ENCODE results near the gene RNF151. TPM values are rescaled to one million over a fixed set of nuclear protein-coding genes. Genes with fewer than 3 reads are reported as not detected.
"Not testable (repeated sequence)": the region's sequence is repeated elsewhere in the genome, so short reads cannot be mapped to it uniquely, and the experiment has no call there.

RNF151 gene
- total RNA-seq, 3 donors from 2014 or later = 0.40 to 0.42 TPM; not detected in 1

DNA sequence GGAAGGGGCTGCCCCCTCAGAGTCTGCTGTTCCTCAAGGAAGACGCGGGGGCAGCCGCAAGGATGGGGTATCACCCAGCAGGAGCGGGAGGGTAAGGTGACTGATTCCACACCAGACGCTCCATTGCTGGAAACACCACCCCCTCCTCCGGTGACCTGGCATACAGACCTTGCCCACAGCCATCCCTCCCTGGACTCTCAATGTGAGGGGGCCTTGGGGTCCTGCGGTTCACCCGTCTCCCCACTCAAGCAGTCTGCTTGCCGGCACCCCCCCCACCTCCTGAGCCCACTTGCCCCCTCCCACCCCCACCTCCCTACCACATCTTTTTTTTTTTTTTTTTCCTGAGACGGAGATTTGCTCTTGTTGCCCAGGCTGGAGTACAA is 36.3 kb upstream of the RNF151 start:
- DNase-seq (no peak), ATAC-seq (no peak)
- Mint-ChIP-seq H3K36me3 (ENCODE audit: insufficient read depth) (no peaks in the 10 kb centered on the region), H3K27me3 (ENCODE audit: low read depth) (no peaks in the 10 kb centered on the region), H3K9me3 (no peaks in the 10 kb centered on the region), H3K4me1 (ENCODE audit: low read depth) (peaks cover 2% of the 10 kb centered on the region), H3K4me3 (peak overlapping the region; percentile 35)

DNA sequence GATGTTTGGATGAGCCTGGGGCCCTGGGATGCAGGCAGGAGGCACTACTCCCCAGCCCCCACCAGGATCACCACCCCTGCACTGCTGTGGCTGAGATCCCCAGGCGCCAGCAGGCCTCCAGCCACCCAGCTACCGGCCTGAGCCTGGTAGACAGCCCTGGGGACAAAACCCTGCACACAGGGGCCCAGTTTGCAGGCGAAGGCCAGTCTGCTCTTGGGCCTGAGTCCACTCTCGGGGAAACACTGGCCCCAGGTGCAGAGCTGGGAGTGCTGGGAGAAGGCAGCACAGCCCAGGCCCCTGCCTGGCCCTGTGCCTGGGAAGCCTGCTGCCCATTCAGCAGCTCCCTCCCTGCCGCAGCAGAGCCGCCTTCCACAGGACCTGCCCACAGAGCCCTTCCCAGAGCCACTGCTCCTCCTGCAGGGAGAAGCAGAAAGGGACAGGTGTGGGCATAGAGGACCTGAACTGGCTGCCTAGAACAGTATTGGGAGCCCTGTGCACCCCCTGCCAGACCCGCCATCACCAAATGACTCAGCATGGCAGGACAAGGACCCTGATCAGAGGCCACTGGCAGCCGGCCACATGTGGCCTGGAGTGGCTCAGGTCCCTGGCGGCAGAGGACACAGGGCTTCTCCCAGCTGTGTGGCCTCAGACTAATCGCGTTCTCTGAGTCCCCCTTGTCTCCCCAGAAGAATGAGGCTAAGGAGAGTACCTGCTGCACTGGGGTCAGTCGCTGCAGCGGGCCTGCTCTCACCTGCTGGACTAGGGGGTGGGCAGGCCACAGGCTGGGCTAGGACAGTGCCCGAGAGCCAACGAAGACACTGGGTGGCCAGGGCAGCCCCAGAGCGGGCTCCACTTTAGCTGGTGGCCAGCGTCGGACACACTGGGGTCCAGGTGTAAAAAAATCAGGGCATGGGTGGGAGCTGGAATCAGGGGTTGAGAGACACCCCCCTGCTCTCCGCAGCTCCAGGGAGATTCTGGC is 34.3 kb upstream of the RNF151 start:
- DNase-seq (no peak), ATAC-seq (no peak)
- H3K9me3 Mint-ChIP-seq = no peaks in the 10 kb centered on the region
- H3K4me3 Mint-ChIP-seq = no peak overlapping the region
- no peaks in the 10 kb centered on the region for H3K36me3 Mint-ChIP-seq (ENCODE audit: insufficient read depth)
- H3K27me3 Mint-ChIP-seq (ENCODE audit: low read depth) = no peaks in the 10 kb centered on the region
- H3K4me1 Mint-ChIP-seq (ENCODE audit: low read depth) = peaks cover 2% of the 10 kb centered on the region

DNA sequence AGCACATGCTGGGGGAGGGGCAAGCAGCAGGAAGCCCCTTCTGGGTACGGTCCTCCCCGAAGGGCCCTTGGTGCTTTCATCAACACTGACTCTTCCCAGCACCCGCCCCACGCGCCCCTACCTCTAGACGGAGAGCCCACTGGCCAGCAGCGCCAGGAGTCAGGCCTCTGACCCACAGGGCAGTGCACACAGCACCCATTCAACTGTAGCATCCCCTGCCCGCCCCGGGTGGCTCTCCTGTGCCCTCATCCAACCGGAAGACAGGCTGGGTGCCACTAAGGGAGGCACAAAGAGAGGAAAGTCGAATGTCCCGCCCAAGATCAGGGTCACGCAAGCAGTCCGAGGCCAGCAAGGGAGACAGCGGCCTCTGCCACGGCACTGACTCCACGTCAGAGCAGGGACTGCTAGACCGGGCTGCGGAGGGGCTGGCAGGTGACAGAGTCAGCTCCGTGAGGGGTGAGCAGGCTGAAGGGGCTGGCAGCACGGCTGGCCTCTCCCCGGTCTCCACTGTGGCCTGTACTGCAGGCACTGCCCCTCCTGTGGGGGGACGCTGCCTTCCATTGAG is 33.5 kb upstream of the RNF151 start:
- Mint-ChIP-seq H3K27me3 (ENCODE audit: low read depth) (no peaks in the 10 kb centered on the region), H3K9me3 (no peaks in the 10 kb centered on the region), H3K4me3 (no peak overlapping the region), H3K36me3 (ENCODE audit: insufficient read depth) (peaks cover 1% of the 10 kb centered on the region), H3K4me1 (ENCODE audit: low read depth) (peaks cover 2% of the 10 kb centered on the region)
- no peak for DNase-seq
- ATAC-seq = no peak

DNA sequence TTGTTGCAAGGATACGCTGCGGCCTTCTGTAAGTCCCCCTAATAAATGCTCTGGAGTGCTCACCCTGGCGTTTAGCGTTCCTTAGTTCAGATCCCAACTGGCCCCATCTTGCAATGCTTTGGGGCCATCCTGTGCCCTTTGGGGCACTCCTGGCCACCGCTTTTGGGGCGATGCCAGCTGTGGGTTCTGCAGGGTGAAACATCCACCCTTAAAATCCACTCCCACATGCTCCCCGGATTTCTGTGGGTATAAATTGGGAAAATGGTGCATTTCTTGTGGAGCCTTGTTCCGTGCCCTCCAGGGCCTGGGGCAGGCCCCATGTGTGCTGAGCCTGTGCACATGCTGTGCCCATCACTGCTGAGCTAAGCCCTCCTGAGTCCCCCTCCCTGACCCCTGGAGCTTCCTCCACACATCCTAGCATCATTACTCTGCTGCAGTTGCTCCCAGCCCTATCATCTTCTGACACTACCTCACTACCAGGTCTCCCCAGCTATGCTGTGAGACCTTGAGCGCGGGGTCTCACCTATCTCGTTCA is 29.6 kb upstream of the RNF151 start:
- peaks cover 5% of the 10 kb centered on the region for H3K36me3 Mint-ChIP-seq (ENCODE audit: insufficient read depth)
- H3K4me3 Mint-ChIP-seq = no peak overlapping the region
- peaks cover 7% of the 10 kb centered on the region for H3K4me1 Mint-ChIP-seq (ENCODE audit: low read depth)
- DNase-seq (no peak), ATAC-seq (no peak)
- H3K27me3 Mint-ChIP-seq (ENCODE audit: low read depth) = no peaks in the 10 kb centered on the region
- H3K9me3 Mint-ChIP-seq = no peaks in the 10 kb centered on the region

DNA sequence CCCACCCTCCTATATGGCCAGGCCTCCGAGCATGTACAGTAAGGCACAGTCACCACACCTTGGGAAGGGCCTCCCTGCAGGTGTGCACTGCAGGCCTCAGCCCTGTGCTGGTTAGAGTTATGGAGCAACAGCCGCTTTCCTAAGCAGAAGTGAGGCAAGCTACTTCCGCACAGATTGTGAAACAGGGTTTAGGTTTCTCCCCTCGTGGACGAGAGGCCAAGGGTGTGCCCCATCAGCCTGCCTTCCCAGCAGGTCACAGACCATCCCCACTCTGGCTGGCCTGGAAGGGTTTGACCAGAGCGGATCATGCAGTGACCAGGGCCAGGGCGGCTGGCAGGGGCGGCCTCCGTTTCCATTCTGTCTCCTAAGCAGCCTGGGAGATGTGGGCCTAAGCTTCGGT is 28.3 kb upstream of the RNF151 start:
- ATAC-seq (no peak), DNase-seq (no peak)
- H3K9me3 Mint-ChIP-seq = no peaks in the 10 kb centered on the region

DNA sequence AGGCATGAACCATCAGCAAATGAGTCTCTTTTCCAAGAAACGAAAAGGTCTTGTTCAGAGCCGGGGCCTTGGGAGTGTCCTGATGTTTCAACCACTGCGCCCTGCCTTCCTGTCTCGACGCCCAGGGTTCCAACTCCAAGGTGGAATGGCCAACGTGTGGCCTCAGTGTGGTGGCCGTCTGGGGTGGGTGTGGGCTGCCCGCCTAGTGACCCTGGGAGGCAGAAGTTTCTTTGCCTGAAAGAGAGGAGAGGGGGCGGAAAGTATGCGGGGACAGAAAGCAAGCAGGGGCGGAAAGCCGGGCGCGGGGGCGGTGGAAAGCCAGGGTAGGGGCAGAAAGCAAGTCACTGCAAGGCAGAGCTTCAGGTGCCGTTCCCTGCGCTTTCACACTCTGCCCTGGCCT is 27.7 kb upstream of the RNF151 start:
- DNase-seq (no peak), ATAC-seq (no peak)
- peaks cover 5% of the 10 kb centered on the region for H3K36me3 Mint-ChIP-seq (ENCODE audit: insufficient read depth)
- no peaks in the 10 kb centered on the region for H3K9me3 Mint-ChIP-seq
- peaks cover 19% of the 10 kb centered on the region for H3K4me1 Mint-ChIP-seq (ENCODE audit: low read depth)
- H3K4me3 Mint-ChIP-seq = no peak overlapping the region
- H3K27me3 Mint-ChIP-seq (ENCODE audit: low read depth) = no peaks in the 10 kb centered on the region

More for the DNA sequence above, 28.3 kb upstream of the RNF151 start:
- peaks cover 5% of the 10 kb centered on the region for H3K36me3 Mint-ChIP-seq (ENCODE audit: insufficient read depth)
- peaks cover 14% of the 10 kb centered on the region for H3K4me1 Mint-ChIP-seq (ENCODE audit: low read depth)
- no peak overlapping the region for H3K4me3 Mint-ChIP-seq
- H3K27me3 Mint-ChIP-seq (ENCODE audit: low read depth) = no peaks in the 10 kb centered on the region

DNA sequence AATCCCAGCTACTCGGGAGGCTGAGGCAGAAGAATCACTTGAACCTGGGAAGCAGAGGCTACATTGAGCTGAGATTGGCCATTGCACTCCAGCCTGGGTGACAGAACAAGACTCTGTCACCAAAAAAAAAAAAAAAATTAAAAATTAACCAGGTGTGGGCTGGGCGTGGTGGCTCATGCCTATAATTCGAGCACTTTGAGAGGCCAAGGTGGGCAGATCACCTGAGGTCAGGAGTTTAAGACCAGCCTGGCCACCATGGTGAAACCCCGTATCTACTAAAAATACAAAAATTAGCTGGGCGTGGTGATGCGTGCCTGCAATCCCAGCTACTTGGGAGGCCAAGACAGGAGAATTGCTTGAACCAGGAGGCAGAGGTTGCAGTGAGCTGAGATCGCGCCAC is 26.8 kb upstream of the RNF151 start:
- not testable (repeated sequence) for ATAC-seq; H3K9me3 Mint-ChIP-seq; H3K36me3 Mint-ChIP-seq (ENCODE audit: insufficient read depth); H3K4me3 Mint-ChIP-seq; DNase-seq; H3K27me3 Mint-ChIP-seq (ENCODE audit: low read depth)
- H3K4me1 Mint-ChIP-seq (ENCODE audit: low read depth) = peaks cover 27% of the 10 kb centered on the region

DNA sequence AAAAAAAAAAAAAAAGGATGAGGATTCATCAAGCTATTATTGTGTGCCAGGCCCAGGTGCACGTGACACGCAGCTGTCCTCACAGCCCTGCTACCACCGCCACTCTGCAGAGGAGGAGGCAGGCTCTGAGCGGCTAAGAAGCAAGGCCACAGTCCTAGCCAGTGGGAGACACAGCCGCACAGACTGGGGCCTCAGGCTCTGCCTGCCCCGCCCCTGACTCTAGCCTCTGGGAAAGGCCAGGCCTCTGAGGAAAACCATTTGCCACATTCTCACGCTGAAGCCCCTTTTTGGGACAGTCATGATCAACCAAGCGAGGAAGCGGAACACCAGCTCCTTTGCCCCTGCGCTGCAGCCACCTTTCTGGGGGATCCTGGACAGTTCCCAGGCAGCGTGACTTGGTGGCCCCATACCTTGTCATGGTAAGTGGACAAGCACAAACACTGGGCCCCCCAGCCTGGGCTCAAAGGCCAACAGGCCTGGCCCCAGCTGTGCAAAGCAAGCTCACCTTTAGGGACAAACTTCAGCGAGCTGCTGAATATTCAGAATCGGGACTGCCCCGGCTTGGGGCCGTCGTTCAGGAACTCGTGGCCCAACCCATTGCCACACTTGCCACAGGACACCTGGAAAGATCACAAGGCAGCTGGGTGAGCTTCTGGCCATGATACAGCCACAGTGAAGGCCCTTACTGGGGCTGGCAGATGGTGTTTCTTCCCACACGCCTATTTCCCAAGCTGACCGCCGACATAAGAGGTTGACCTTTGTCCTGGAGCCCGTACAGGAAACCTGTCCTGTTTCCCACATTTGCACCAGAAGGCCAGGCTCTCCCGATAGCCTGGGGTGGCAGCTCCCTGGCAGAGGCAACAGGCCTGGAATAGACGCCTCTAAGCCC is 26.1 kb upstream of the RNF151 start:
- H3K27me3 Mint-ChIP-seq (ENCODE audit: low read depth) = no peaks in the 10 kb centered on the region
- no peak for DNase-seq
- H3K4me1 Mint-ChIP-seq (ENCODE audit: low read depth) = peaks cover 27% of the 10 kb centered on the region
- no peak for ATAC-seq
- no peaks in the 10 kb centered on the region for H3K9me3 Mint-ChIP-seq
- peaks cover 5% of the 10 kb centered on the region for H3K36me3 Mint-ChIP-seq (ENCODE audit: insufficient read depth)
- H3K4me3 Mint-ChIP-seq = peak overlapping the region; percentile 38

DNA sequence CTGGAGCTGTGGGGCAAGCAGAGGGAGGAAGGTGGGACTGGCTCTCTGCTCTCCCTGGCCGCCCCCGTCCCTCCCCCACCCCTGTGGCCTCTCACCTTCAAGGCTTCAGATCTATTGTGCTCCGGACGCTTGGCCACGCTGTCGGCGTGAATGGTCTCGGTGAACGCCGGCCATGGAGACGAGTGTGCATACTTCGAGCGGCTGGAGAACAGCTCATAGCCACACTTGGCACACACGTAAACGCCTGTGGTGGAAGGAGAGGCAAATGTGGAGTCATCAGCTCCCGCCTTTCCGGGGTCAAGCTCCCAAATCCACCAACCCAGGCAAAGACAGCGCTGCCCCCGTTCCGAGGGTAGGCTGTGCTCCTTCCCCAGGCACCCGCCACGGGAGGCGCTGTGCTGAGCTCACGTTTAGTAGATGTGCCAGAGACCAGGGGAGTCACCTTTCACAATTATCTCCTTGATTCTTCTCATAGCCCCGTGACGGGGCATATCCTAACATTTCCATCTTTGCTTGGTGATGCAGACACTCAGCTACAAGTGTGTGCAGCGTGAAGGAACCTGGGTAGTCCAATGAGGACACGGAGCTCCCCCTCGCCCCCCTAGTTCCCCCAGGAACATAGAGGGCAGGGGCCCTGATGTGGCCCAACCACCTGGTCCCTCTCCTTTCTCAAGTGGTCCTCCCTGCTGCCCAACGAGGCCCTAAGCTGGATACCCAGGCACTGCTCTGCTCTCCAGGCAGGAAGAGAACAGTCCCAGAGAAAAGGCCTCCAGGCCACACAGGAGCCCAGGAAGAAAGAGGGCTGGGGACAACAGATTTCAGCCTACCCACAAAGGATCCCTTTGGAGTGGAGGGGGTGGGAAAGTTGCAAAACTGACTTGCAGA is 25.3 kb upstream of the RNF151 start:
- Mint-ChIP-seq H3K4me1 (ENCODE audit: low read depth) (peaks cover 27% of the 10 kb centered on the region), H3K36me3 (ENCODE audit: insufficient read depth) (peaks cover 5% of the 10 kb centered on the region), H3K4me3 (peak overlapping the region; percentile 87), H3K9me3 (no peaks in the 10 kb centered on the region), H3K27me3 (ENCODE audit: low read depth) (no peaks in the 10 kb centered on the region)
- no peak for DNase-seq
- no peak for ATAC-seq

DNA sequence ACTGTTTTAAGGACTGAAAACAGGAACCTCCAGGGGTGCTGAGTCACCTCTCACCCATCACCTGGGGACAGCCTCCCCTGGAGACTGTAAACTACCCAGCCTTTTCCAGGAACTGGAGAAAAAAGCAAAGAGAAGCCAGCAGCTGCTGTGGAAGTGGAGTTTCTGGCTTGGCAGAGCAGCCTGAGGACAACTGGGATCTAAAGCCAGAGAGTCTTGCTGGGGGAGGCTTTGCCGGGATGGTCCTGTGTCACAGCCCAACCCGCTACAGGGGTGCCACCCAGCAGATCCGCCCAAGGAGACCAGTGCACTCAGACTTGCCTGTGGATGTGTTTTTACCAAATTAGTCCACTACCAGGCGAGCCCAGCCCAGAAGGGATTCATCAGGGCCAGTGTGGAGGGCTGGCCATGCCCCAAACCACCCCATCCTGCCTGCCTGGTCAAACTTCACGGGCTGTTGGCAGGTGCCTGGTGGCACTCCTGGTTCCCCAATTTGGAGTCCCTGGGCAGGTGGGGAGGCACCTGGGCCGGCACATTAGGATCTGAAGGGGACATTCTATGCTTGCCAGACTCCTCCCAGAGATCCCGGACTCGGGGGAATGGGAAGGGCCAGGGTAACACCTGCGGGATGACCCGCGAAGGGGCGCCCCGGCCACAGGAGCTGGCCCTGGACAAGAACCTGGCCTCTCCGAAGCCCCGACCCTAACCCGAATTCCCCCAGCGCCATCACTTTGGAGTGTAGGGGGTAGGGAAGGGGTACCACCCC is 24.4 kb upstream of the RNF151 start:
- H3K27me3 Mint-ChIP-seq (ENCODE audit: low read depth) = no peaks in the 10 kb centered on the region
- peak overlapping the region; percentile 87 for H3K4me3 Mint-ChIP-seq
- DNase-seq (no peak), ATAC-seq (no peak)
- H3K9me3 Mint-ChIP-seq = no peaks in the 10 kb centered on the region
- H3K4me1 Mint-ChIP-seq (ENCODE audit: low read depth) = peaks cover 27% of the 10 kb centered on the region
- H3K36me3 Mint-ChIP-seq (ENCODE audit: insufficient read depth) = peaks cover 5% of the 10 kb centered on the region

DNA sequence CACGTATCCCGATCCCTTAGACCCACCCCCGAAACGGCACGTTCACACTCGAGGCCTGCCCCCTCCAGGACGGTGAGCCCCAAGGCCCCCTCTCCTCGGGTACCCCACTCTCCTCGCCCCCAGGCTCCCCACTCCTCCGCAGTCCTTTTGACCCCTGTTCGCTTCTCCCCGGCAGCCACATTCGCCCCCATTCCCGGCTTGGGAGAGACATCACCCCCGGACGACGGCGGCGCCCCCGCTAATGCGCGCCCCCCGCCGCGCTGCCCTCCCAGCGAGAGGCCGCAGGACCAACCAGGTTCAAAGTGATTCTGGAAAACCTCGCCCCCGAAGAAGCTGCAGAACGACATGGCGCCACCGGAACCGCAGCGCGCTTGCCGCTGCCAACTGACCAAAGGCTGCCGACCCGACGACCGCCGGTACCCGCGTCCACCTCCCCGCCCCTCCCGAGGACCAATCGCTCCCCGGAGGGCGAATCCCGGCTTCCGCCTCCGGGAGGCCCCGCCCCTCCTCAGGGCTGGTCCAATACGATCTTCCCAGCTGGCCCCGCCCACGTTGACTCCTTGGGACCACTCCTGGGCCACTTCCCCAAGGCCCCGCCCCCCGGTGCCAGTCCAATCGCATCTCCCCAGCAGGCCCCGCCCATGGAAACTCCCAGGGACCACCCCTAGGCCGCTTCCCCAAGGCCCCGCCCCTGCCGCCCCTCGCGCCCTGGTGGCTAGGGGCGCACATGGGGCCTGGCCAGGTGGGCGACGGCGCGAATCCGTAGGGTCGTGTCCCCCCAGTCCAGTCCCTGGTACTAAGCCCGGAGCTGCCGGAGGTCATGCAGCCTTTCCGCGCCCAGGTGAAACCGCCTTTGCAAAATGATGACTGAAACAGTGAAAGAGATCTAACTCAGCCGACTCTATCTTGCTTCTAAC is 23.6 kb upstream of the RNF151 start, which contains the start of gene MSRB1:
MSRB1 (minus strand) TSS at position 390 of the 917 bp plus-strand sequence; CDS start at position 347, 43 bp downstream.
- H3K9me3 Mint-ChIP-seq = no peaks in the 10 kb centered on the region
- ATAC-seq (peak; percentile 96 to 98), DNase-seq (peak; percentile 99)
- H3K27me3 Mint-ChIP-seq (ENCODE audit: low read depth) = no peaks in the 10 kb centered on the region
- peaks cover 5% of the 10 kb centered on the region for H3K36me3 Mint-ChIP-seq (ENCODE audit: insufficient read depth)
- H3K4me3 Mint-ChIP-seq = peak within 1 kb of the TSS; percentile 87
- peaks cover 27% of the 10 kb centered on the region for H3K4me1 Mint-ChIP-seq (ENCODE audit: low read depth)

DNA sequence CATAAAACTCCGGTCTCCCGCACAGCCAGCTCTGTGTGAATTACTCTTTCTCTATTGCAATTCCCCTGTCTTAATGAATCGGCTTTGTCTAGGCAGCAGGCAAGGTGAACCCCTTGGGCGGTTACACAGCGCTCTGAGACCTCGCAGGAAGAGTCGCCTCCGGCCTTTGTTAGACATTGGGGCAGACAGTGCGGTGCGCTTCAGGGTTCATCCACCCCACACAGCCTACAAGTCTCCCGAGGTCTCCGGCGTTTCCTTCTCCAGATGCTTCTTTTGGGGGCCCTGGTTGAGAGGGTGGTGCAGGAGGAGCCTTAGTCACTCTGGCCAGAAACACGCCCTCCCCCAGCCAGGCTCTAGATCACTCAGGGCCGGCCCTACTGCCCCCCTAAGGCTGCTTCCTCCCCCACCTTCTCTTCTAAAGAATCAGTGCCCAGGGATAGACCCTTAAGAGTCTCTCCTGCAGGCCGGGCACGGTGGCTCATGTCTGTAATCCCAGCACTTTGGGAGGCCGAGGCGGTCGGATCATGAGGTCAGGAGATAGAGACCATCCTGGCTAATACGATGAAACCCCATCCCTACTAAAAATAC is 21.9 kb upstream of the RNF151 start:
- H3K9me3 Mint-ChIP-seq = no peaks in the 10 kb centered on the region
- ATAC-seq (no peak), DNase-seq (no peak)
- H3K36me3 Mint-ChIP-seq (ENCODE audit: insufficient read depth) = no peaks in the 10 kb centered on the region
- H3K4me3 Mint-ChIP-seq = peak overlapping the region; percentile 52
- H3K27me3 Mint-ChIP-seq (ENCODE audit: low read depth) = no peaks in the 10 kb centered on the region
- peaks cover 27% of the 10 kb centered on the region for H3K4me1 Mint-ChIP-seq (ENCODE audit: low read depth)

Measured in activated T-cell treated with anti-CD3 and anti-CD28 coated beads, Interleukin-2, amount 50 U/mL, for 4 hours (primary cell).